ENCODE results near the gene PPFIA2. TPM values are rescaled to one million over a fixed set of nuclear protein-coding genes. Genes with fewer than 3 reads are reported as not detected.

PPFIA2 gene
- total RNA-seq, 1 experiment from 2014 or later: not detected

- Histone ChIP-seq H3K27me3 (ENCODE audit: insufficient read depth, low read depth) (no peaks in the 10 kb centered on the region), H3K27ac (no peak overlapping the region), H3K36me3 (ENCODE audit: low read depth) (no peaks in the 10 kb centered on the region), H3F3A (ENCODE audit: insufficient read depth, low read depth) (no peaks in the 10 kb centered on the region), H3K9me2 (ENCODE audit: insufficient read depth) (no peaks in the 10 kb centered on the region), H3K4me3 (no peak overlapping the region), H3K4me1 (replicated peaks; ENCODE audit: insufficient read depth) (peaks cover 12% of the 10 kb centered on the region), H4K20me1 (ENCODE audit: insufficient read depth) (no peaks in the 10 kb centered on the region; the same call in 1 of the 2 replicates), H2AFZ (no peak overlapping the region), H3K9me3 (ENCODE audit: insufficient read depth, low read depth) (no peaks in the 10 kb centered on the region), H3K79me2 (ENCODE audit: low read depth) (no peaks in the 10 kb centered on the region), H3K4me2 (no peak overlapping the region)
- ChIA-PET CTCF (no interaction called here), POLR2A (ENCODE audit: unreplicated experiment) (no interaction called here)
- no peak for DNase-seq
- intact Hi-C loops (cut with micrococcal nuclease; ENCODE audit: unreplicated experiment): no loop called here
- no TSS peak for BruUV-seq (replicated peaks)
- TF ChIP-seq CTCF (conservative IDR thresholded peaks at IDR 0.05) (no peak), EZH2 (IDR thresholded peaks at IDR 0.05; ENCODE audit: low read depth) (no peak)
Measured at GRCh38 chr12:81208187-81208911, 550.8 kb downstream of the PPFIA2 start.

Data from PC-9 (cell line).